ENCODE results near the gene TRPC1.

TRPC1 gene

GRCh38 chr3:142768338-142768737 lies 44.5 kb downstream of the TRPC1 start:
- no peak for DNase-seq

GRCh38 chr3:142777927-142778326 lies 54.1 kb downstream of the TRPC1 start:
- DNase-seq, result no peak

- DNase-seq, result no peak
Observed at GRCh38 chr3:142778541-142778940, 54.7 kb downstream of the TRPC1 start.

- DNase-seq, result no peak
Observed at GRCh38 chr3:142779591-142779990, 55.8 kb downstream of the TRPC1 start.

GRCh38 chr3:142782616-142783015 lies 58.8 kb downstream of the TRPC1 start:
- no peak for DNase-seq

GRCh38 chr3:142784228-142784627 lies 60.4 kb downstream of the TRPC1 start:
- no peak for DNase-seq

GRCh38 chr3:142785996-142786395 lies 62.2 kb downstream of the TRPC1 start:
- DNase-seq, result no peak

- DNase-seq, result no peak
Observed at GRCh38 chr3:142787719-142788118, 63.9 kb downstream of the TRPC1 start.

- no peak for DNase-seq
Observed at GRCh38 chr3:142794508-142794907, 70.7 kb downstream of the TRPC1 start.

- DNase-seq, result no peak
Observed at GRCh38 chr3:142795332-142795731, 71.5 kb downstream of the TRPC1 start.

GRCh38 chr3:142796823-142797222 lies 73.0 kb downstream of the TRPC1 start:
- DNase-seq, result no peak

GRCh38 chr3:142801746-142802145 lies 77.9 kb downstream of the TRPC1 start:
- DNase-seq, result no peak

GRCh38 chr3:142802891-142803290 lies 79.1 kb downstream of the TRPC1 start:
- DNase-seq, result no peak

- DNase-seq, result no peak
Observed at GRCh38 chr3:142808103-142808917, 84.5 kb downstream of the TRPC1 start.

GRCh38 chr3:142809259-142809658 lies 85.4 kb downstream of the TRPC1 start:
- DNase-seq, result no peak

- DNase-seq, result no peak
Observed at GRCh38 chr3:142815803-142816202, 92.0 kb downstream of the TRPC1 start.

GRCh38 chr3:142817356-142817755 lies 93.5 kb downstream of the TRPC1 start:
- no peak for DNase-seq

- DNase-seq, result no peak
Observed at GRCh38 chr3:142817897-142818296, 94.1 kb downstream of the TRPC1 start.

GRCh38 chr3:142818651-142819050 lies 94.8 kb downstream of the TRPC1 start:
- no peak for DNase-seq

- DNase-seq, result no peak
Observed at GRCh38 chr3:142819179-142819578, 95.3 kb downstream of the TRPC1 start.

- DNase-seq, result peak; percentile 69
Observed at GRCh38 chr3:142828703-142829305, 105.0 kb downstream of the TRPC1 start.

GRCh38 chr3:142837526-142837925 lies 113.7 kb downstream of the TRPC1 start:
- DNase-seq, result no peak

- DNase-seq, result no peak
Observed at GRCh38 chr3:142839831-142840230, 116.0 kb downstream of the TRPC1 start.

GRCh38 chr3:142844339-142844977 lies 120.6 kb downstream of the TRPC1 start:
- DNase-seq, result no peak

All from DMS 273 treated with DMSO at 0.1 percent for 48 hours (cell line).